PC-3 (cell line): ENCODE results near the gene SCUBE3. TPM values are rescaled to one million over a fixed set of nuclear protein-coding genes. Genes with fewer than 3 reads are reported as not detected.

ENCODE experiments used
- ATAC-seq: fragments of 200-7000 bp; cut with Tn5 transposase; 2 replicates; pipeline ENCODE4 v1.9.1; 2020; ENCODE audit warnings: mild to moderate bottlenecking, moderate library complexity
- BruUV-seq: library from RNA; stranded (reverse); fragments of 400-500 nt; replicated peaks from 2 replicates; lab custom pipeline; 2021; lab: Mats Ljungman, UMichigan
- CTCF ChIA-PET: fragments of 300-600 bp; sonication (Branson Sonifier 250); formaldehyde crosslinking; loops from one replicate; lab custom pipeline; 2022; ENCODE audit warnings: antibody characterized with exemption; lab: Charles Lee
- POLR2A ChIA-PET: fragments of 300-600 bp; sonication (Branson Sonifier 250); formaldehyde crosslinking; loops from one replicate; lab custom pipeline; 2022; ENCODE audit warnings: antibody characterized with exemption; ENCODE audit not compliant: unreplicated experiment; lab: Charles Lee
- DNase-seq: peaks from one replicate; pipeline ENCODE4 v3.0.0-alpha.2; 2015
- H2AFZ ChIP-seq: fragments of 300-600 bp; sonication (generic); 2 replicates; pipeline ENCODE4 v1.6.0; 2016; ENCODE audit warnings: antibody characterized with exemption, low read length
- H3F3A ChIP-seq: fragments of 300-600 bp; sonication (generic); one replicate; pipeline ENCODE4 v1.6.0; 2017; ENCODE audit warnings: antibody characterized with exemption, low read length, control low read depth, mild to moderate bottlenecking; ENCODE audit not compliant: unreplicated experiment
- H3K27ac ChIP-seq: fragments of 300-600 bp; sonication (generic); 2 replicates; pipeline ENCODE4 v1.5.1; 2016; ENCODE audit warnings: mild to moderate bottlenecking, low read length
- H3K27me3 ChIP-seq: fragments of 300-600 bp; sonication (generic); 2 replicates; pipeline ENCODE4 v1.6.1; 2016; ENCODE audit warnings: low read length, mixed read lengths
- H3K36me3 ChIP-seq: fragments of 300-600 bp; sonication (generic); 2 replicates; pipeline ENCODE4 v1.6.1; 2016; ENCODE audit warnings: low read depth, mixed run types, low read length, mixed read lengths
- H3K4me1 ChIP-seq: fragments of 300-600 bp; sonication (generic); 2 replicates; pipeline ENCODE4 v1.5.1; 2016; ENCODE audit warnings: low read length; ENCODE audit not compliant: insufficient read depth
- H3K4me2 ChIP-seq: fragments of 300-600 bp; sonication (generic); 2 replicates; pipeline ENCODE4 v1.6.0; 2016; ENCODE audit warnings: low read length
- H3K4me3 ChIP-seq: fragments of 300-600 bp; sonication (generic); 2 replicates; pipeline ENCODE4 v1.5.1; 2016; ENCODE audit warnings: mild to moderate bottlenecking, low read length, mixed read lengths
- H3K79me2 ChIP-seq: fragments of 300-600 bp; sonication (generic); 2 replicates; pipeline ENCODE4 v1.6.1; 2017; ENCODE audit warnings: low read length, mixed read lengths
- H3K9ac ChIP-seq: fragments of 300-600 bp; sonication (generic); 2 replicates; pipeline ENCODE4 v1.6.0; 2016; ENCODE audit warnings: mild to moderate bottlenecking, low read length
- H3K9me2 ChIP-seq: fragments of 300-600 bp; sonication (generic); replicated peaks from 2 replicates; pipeline ENCODE4 v1.6.1; 2016; ENCODE audit warnings: mixed run types, low read length, mixed read lengths
- H3K9me3 ChIP-seq: fragments of 300-600 bp; sonication (generic); 2 replicates; pipeline ENCODE4 v1.6.1; 2016; ENCODE audit warnings: low read length, mixed read lengths
- H4K20me1 ChIP-seq: fragments of 300-600 bp; sonication (generic); 2 replicates; pipeline ENCODE4 v1.6.1; 2016; ENCODE audit warnings: low read length, mixed read lengths
- CTCF ChIP-seq: fragments of 300-600 bp; sonication (generic); conservative IDR thresholded peaks from 2 replicates; pipeline ENCODE4 v1.5.1; 2017; ENCODE audit warnings: antibody characterized with exemption, low read depth, mild to moderate bottlenecking, low read length
- EZH2 ChIP-seq: fragments of 300-600 bp; sonication (generic); IDR thresholded peaks from one replicate; pipeline ENCODE4 v1.6.1; 2017; ENCODE audit warnings: antibody characterized with exemption, mild to moderate bottlenecking, low read length; ENCODE audit not compliant: unreplicated experiment
- EZH2phosphoT487 ChIP-seq: fragments of 300-600 bp; sonication (generic); IDR thresholded peaks from 2 replicates; pipeline ENCODE4 v1.6.1; 2018; ENCODE audit warnings: mild to moderate bottlenecking, antibody characterized with exemption, low read length, borderline replicate concordance
- intact Hi-C: fragments of 100-400 bp; cut with micrococcal nuclease; formaldehyde crosslinking; loops from 2 replicates; pipeline ENCODE4 v1.9.0; 2023
- total RNA-seq: library from RNA; depleted of rRNA; stranded (reverse); fragments of >200 nt; gene quantifications from 2 replicates; pipeline ENCODE4 v1.2.3, GENCODE V29; 2014; rRNA removed

The SCUBE3 gene
- total RNA-seq, 1 experiment from 2014 or later: 1.5 TPM

- DNase-seq: no peak
- CTCF ChIA-PET: no interaction called here
Observed at GRCh38 chr6:35299674-35300073, 85.9 kb downstream of the SCUBE3 start.

DNA sequence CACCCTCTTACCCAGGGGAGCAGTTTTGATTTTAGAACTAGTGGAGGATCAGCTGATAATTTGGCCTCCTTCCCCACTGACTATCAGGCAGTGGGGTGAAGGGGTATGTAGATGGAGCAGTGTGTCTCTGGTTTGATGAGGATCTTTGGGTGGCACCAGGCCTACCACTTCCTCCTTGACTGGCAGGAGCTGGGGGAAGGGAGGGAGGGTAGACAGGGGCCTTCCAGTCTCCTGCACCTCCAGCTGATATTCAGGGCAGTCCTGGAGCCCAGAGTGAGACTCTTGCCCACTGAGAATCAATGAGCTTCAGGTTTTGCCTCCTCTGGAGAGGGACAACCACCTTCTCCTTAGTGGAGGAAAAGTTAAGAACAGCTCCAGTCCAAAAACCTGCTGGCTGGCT lies 87.1 kb downstream of the SCUBE3 start:
- Histone ChIP-seq H3K9me2 (no peaks in the 10 kb centered on the region), H3K9me3 (no peaks in the 10 kb centered on the region), H3K27ac (no peak overlapping the region), H3K27me3 (no peaks in the 10 kb centered on the region), H3K4me3 (no peak overlapping the region), H3F3A (no peaks in the 10 kb centered on the region), H4K20me1 (no peaks in the 10 kb centered on the region), H3K79me2 (peaks cover 19% of the 10 kb centered on the region), H3K9ac (no peak overlapping the region), H3K4me1 (peaks cover 34% of the 10 kb centered on the region), H2AFZ (no peak overlapping the region), H3K4me2 (no peak overlapping the region), H3K36me3 (no peaks in the 10 kb centered on the region)
- no TSS peak for BruUV-seq
- intact Hi-C loops: no loop called here
- TF ChIP-seq EZH2 (no peak), CTCF (no peak), EZH2phosphoT487 (no peak)
- DNase-seq (no peak), ATAC-seq (no peak)
- ChIA-PET POLR2A (no interaction called here), CTCF (no interaction called here)

More at GRCh38 chr6:35299674-35300073, 85.9 kb downstream of the SCUBE3 start:
- BruUV-seq: no TSS peak
- H3K4me1 ChIP-seq: peaks cover 34% of the 10 kb centered on the region
- no peak for ATAC-seq
- no peak overlapping the region for H3K4me2 ChIP-seq
- no peak overlapping the region for H3K27ac ChIP-seq
- H2AFZ ChIP-seq: no peak overlapping the region
- H4K20me1 ChIP-seq: no peaks in the 10 kb centered on the region
- H3K79me2 ChIP-seq: peaks cover 19% of the 10 kb centered on the region
- intact Hi-C loops: no loop called here
- H3K9me2 ChIP-seq: no peaks in the 10 kb centered on the region
- H3K4me3 ChIP-seq: no peak overlapping the region
- no peaks in the 10 kb centered on the region; the same call in 1 of the 2 replicates for H3K36me3 ChIP-seq
- H3K9me3 ChIP-seq: no peaks in the 10 kb centered on the region
- no peak overlapping the region for H3K9ac ChIP-seq
- POLR2A ChIA-PET: no interaction called here
- TF ChIP-seq EZH2 (no peak), EZH2phosphoT487 (no peak), CTCF (no peak)
- no peaks in the 10 kb centered on the region for H3F3A ChIP-seq
- H3K27me3 ChIP-seq: no peaks in the 10 kb centered on the region

Other genes starting within 250 kb of the SCUBE3 start
- gene TCP11, start 72.6 kb upstream of the SCUBE3 start, total RNA-seq: 1.3 and 1.7 TPM in 2 replicates
- 17.9 and 20.8 TPM in 2 replicates for gene ZNF76, start 45.8 kb downstream of the SCUBE3 start, total RNA-seq
- 37.3 and 42.8 TPM in 2 replicates for gene DEF6, start 83.9 kb downstream of the SCUBE3 start, total RNA-seq
- 24.5 and 26.2 TPM in 2 replicates for gene PPARD, start 128.6 kb downstream of the SCUBE3 start, total RNA-seq
- gene FANCE, start 238.4 kb downstream of the SCUBE3 start, total RNA-seq: 13.8 and 18.6 TPM in 2 replicates